ENCODE data around the gene CLASP1.

GRCh38 chr2:121665504-121665903, 16.2 kb upstream of the CLASP1 start:
- TF ChIP-seq POLR2A (IDR thresholded peaks at IDR 0.05) (no peak), CTCF (IDR thresholded peaks at IDR 0.05) (no peak)
